Transverse colon (tissue), 4 donors: ENCODE results near the gene ZNHIT6. TPM values are rescaled to one million over a fixed set of nuclear protein-coding genes. Genes with fewer than 3 reads are reported as not detected.

Source experiments
- DNase-seq: peaks from one replicate; pipeline ENCODE4 v3.0.0-alpha.2; 2019
- H3K27ac ChIP-seq, 4 donors: fragments of 200-600 bp; sonication (generic); 2 replicates each; pipeline ENCODE4 v1.5.1; 2016 to 2018; ENCODE audit warnings: inconsistent platforms in 4 of 4
- H3K27me3 ChIP-seq: fragments of 200-600 bp; sonication (generic); 2 replicates; pipeline ENCODE4 v1.5.1; 2017; ENCODE audit warnings: inconsistent platforms
- H3K36me3 ChIP-seq, 4 donors: fragments of 200-600 bp; sonication (generic); 2 replicates each; pipeline ENCODE4 v1.5.1; 2017 to 2019; ENCODE audit warnings: inconsistent platforms in 4 of 4
- H3K4me1 ChIP-seq, 4 donors: fragments of 200-600 bp; sonication (generic); 2 replicates each; pipeline ENCODE4 v1.5.1; 2017 to 2020; ENCODE audit warnings: inconsistent platforms in 4 of 4
- H3K4me3 ChIP-seq, 4 donors: fragments of 200-600 bp; sonication (generic); 1 replicate in 1 of 4; 2 replicates in 3 of 4; pipeline versions ENCODE4 v1.5.1 to v1.6.1; 2017 to 2019; ENCODE audit warnings: inconsistent platforms in 4 of 4
- H3K9me3 ChIP-seq, 2 donors: fragments of 200-600 bp; sonication (generic); 2 replicates each; pipeline ENCODE4 v1.5.1; 2017 to 2019; ENCODE audit warnings: inconsistent platforms in 2 of 2
- EP300 ChIP-seq: sonication (generic); formaldehyde crosslinking; IDR thresholded peaks from one replicate; pipeline ENCODE4 v1.6.1; 2017; ENCODE audit warnings: antibody characterized with exemption, low read depth
- POLR2A ChIP-seq: fragments of 450-650 bp; IDR thresholded peaks from one replicate; pipeline ENCODE4 v1.6.1; 2016; ENCODE audit warnings: antibody characterized with exemption, mild to moderate bottlenecking, moderate library complexity
- POLR2AphosphoS5 ChIP-seq, 3 donors: sonication (generic); formaldehyde crosslinking; IDR thresholded peaks; one replicate each; pipeline ENCODE4 v1.6.1; 2016; ENCODE audit warnings: antibody characterized with exemption in 3 of 3
- WGBS, 2 donors: methylation state at CpG; one replicate each; pipeline ENCODE4 v1.1.5; 2018; ENCODE audit warnings: low coverage in 1 of 2; 5-methylcytosine and 5-hydroxymethylcytosine counted together
- in situ Hi-C, 4 donors: fragments of 200-750 bp; cut with MboI; loops; one replicate each; pipeline versions ENCODE4 v1.15.0 to v1.15.1; 2017; ENCODE audit warnings: low sequenced_read_pairs in 3 of 4, low pct_ligation_motif_present in 1 of 4, low pct_unique_long_range_greater_than_20kb in 1 of 4
- intact Hi-C: fragments of 100-400 bp; cut with DNase I; formaldehyde crosslinking; loops from one replicate; pipeline ENCODE4 v1.15.1; 2023; ENCODE audit warnings: low total_unique reads
- total RNA-seq, 4 donors: library from RNA; depleted of rRNA; stranded (reverse); fragments of >200 nt; gene quantifications; one replicate each; pipeline ENCODE4 v1.1.0, GENCODE V29; 2016
- TF ChIP-seq, protein P1 (sequence below), 5 experiments: fragments of 200-600 bp in 3 of 5; fragments of 450-650 bp in 2 of 5; sonication (generic) in 3 of 5; IDR thresholded peaks; 1 replicate in 2 of 5; 2 replicates in 3 of 5; pipeline ENCODE4 v1.5.1; 2016 to 2017; ENCODE audit warnings: antibody characterized with exemption in 5 of 5, inconsistent platforms in 3 of 5, mild to moderate bottlenecking in 2 of 5, moderate library complexity in 1 of 5

Gene ZNHIT6
- total RNA-seq, 4 donors from 2014 or later: 2.6 to 7.8 (median 4.8) TPM

DNA sequence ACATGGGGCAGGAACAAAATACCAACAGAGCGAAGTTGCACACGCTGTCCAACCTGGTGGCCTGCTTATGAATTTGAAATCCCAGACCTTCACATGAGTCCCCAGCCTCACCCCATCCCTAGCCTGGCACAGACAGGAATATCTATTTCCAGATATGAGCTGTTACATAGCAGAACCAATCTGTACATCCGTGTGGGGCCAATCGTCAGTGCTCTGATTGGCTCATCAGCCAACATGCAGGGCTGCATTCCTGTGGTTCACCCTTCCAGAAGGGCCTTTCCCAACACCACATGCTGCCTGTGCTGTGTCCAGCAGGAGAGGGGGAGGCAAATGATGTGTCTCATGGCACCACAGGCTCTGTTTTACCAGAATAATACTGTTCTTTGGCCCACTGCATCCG, 96.4 kb downstream of the ZNHIT6 start:
- in situ Hi-C loops: no loop called here
- Histone ChIP-seq H3K27me3 (no peaks in the 10 kb centered on the region), H3K4me3 (no peak overlapping the region), H3K4me1 (peaks cover 0 to 6% (median 3%) of the 10 kb centered on the region in 4 donors), H3K9me3 (no peaks in the 10 kb centered on the region), H3K27ac (peak overlapping the region in 2 of 4 donors; percentile 7 to 26), H3K36me3 (no peaks in the 10 kb centered on the region)
- intact Hi-C loops: no loop called here
- no peak for DNase-seq
- WGBS, 2 donors: 80 to 100% methylated on average over 2 to 5 of the region's 5 CpGs
- no peak for TF ChIP-seq POLR2A
- TF ChIP-seq POLR2AphosphoS5 (IDR thresholded peaks at IDR 0.05): no peak
- TF ChIP-seq, protein P1, sequence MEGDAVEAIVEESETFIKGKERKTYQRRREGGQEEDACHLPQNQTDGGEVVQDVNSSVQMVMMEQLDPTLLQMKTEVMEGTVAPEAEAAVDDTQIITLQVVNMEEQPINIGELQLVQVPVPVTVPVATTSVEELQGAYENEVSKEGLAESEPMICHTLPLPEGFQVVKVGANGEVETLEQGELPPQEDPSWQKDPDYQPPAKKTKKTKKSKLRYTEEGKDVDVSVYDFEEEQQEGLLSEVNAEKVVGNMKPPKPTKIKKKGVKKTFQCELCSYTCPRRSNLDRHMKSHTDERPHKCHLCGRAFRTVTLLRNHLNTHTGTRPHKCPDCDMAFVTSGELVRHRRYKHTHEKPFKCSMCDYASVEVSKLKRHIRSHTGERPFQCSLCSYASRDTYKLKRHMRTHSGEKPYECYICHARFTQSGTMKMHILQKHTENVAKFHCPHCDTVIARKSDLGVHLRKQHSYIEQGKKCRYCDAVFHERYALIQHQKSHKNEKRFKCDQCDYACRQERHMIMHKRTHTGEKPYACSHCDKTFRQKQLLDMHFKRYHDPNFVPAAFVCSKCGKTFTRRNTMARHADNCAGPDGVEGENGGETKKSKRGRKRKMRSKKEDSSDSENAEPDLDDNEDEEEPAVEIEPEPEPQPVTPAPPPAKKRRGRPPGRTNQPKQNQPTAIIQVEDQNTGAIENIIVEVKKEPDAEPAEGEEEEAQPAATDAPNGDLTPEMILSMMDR (IDR thresholded peaks at IDR 0.05): no peak
- no peak for TF ChIP-seq EP300

DNA sequence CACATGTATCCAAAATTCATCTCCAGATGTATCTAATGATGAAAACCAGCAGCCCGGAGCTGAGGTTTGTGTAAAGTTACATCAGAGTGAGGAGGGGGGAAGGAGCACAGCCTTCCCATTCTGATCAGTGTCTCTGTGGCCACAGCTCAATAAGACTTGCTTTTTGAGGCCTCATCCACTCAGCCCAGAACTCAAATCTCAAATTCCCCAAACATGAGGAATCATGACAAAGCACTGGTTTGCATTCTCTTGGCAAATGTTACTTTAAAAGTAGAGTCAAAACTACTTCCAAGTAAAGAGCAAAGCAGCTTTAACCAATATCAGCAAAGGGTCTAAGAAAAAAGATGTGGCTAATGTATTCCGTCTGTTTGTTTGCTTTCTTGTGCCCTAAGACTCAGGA, 96.8 kb downstream of the ZNHIT6 start:
- peak overlapping the region in 2 of 4 donors; percentile 7 to 26 for H3K27ac ChIP-seq
- TF ChIP-seq POLR2AphosphoS5 (IDR thresholded peaks at IDR 0.05): no peak
- TF ChIP-seq, protein P1 (IDR thresholded peaks at IDR 0.05): no peak
- no peak for TF ChIP-seq EP300
- TF ChIP-seq POLR2A: no peak
- peaks cover 0 to 6% (median 3%) of the 10 kb centered on the region in 4 donors for H3K4me1 ChIP-seq
- WGBS, 2 donors: 78 to 82% methylated on average over 2 of the region's 2 CpGs
- intact Hi-C loops (no loop called here), in situ Hi-C loops (no loop called here)
- no peaks in the 10 kb centered on the region for H3K27me3 ChIP-seq
- H3K4me3 ChIP-seq: no peak overlapping the region
- H3K36me3 ChIP-seq: no peaks in the 10 kb centered on the region
- H3K9me3 ChIP-seq: no peaks in the 10 kb centered on the region
- no peak for DNase-seq

DNA sequence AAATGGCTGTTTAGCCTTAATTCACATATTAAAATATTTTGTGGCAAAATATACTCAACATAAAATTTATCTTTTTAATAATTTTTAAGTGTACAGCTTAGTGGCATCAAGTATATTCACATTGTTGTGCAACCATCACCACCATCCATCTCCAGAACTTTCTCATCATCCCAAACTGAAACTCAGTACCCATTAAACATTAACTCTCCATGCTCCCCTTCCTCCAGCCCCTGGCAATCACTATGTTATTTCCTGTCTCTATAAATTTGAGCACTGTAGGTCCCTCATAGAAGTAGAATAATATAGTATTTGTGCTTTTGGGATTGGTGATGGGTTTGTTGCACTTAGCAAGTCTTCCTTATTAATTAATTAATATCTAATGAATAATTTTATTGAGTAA, 98.3 kb downstream of the ZNHIT6 start:
- no peak overlapping the region for H3K27ac ChIP-seq
- intact Hi-C loops (no loop called here), in situ Hi-C loops (no loop called here)
- H3K36me3 ChIP-seq: no peaks in the 10 kb centered on the region
- peaks cover 0 to 12% (median 3%) of the 10 kb centered on the region in 4 donors for H3K4me1 ChIP-seq
- no peak overlapping the region for H3K4me3 ChIP-seq
- no peaks in the 10 kb centered on the region for H3K9me3 ChIP-seq
- H3K27me3 ChIP-seq: no peaks in the 10 kb centered on the region
- TF ChIP-seq, protein P1 (IDR thresholded peaks at IDR 0.05): no peak
- TF ChIP-seq POLR2A (no peak), EP300 (no peak), POLR2AphosphoS5 (IDR thresholded peaks at IDR 0.05) (no peak)
- no peak for DNase-seq

DNA sequence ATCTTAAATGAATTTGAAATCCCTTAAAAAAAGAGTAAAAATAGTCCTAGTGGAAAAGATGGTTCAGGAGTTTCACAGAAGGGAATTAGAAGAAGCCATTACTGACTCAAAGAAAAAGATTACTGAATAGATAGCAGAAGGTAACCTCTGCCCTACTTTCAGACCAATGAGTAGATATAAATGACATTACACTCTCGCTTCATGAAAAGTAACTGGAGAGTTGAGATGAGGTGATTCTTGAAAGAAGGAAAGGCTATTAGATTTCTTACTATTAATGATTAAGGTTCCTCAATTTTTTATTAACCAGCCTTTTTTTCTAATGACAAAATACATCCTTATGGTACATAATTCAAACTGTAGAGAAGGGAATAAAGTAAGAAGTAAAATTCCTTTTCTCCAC, 99.4 kb downstream of the ZNHIT6 start:
- peaks cover 0 to 12% (median 3%) of the 10 kb centered on the region in 4 donors for H3K4me1 ChIP-seq
- WGBS, 2 donors: 83 to 84% methylated on average over 1 of the region's 1 CpG
- H3K4me3 ChIP-seq: no peak overlapping the region
- H3K36me3 ChIP-seq: no peaks in the 10 kb centered on the region
- in situ Hi-C loops: no loop called here
- no peak for DNase-seq
- no peaks in the 10 kb centered on the region for H3K27me3 ChIP-seq
- intact Hi-C loops: no loop called here
- H3K27ac ChIP-seq: no peak overlapping the region
- TF ChIP-seq, protein P1 (IDR thresholded peaks at IDR 0.05): no peak
- TF ChIP-seq POLR2AphosphoS5 (IDR thresholded peaks at IDR 0.05) (no peak), POLR2A (no peak), EP300 (no peak)
- H3K9me3 ChIP-seq: no peaks in the 10 kb centered on the region
